SIG-M5 treated with dmso at 0.1 percent for 504 hours (cell line): ENCODE measurements around the gene TRMT11.

Experiments used
- DNase-seq: peaks from one replicate; lab custom pipeline; 2025; ENCODE audit not compliant: unreplicated experiment; lab: John Stamatoyannopoulos, UW

TRMT11 gene

DNA sequence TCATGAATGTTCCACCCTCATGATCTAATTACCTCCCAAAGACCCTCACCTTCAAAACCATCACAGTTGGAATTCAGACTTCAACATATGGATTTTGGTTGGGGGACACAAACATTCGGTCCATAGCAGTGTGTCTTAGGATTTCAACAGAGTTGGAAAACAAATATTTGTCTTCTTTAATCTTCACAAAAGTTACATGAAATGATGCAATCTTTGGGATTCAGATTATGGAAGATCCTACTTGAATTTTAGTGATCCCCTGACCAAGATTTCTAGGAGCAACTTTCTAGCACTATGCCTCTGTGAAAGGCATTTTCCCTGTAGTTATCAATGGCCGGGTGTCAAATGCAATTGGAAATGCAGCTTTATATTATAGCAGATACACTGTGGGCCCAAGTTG lies 86.5 kb downstream of the TRMT11 start:
- DNase-seq: no peak

DNA sequence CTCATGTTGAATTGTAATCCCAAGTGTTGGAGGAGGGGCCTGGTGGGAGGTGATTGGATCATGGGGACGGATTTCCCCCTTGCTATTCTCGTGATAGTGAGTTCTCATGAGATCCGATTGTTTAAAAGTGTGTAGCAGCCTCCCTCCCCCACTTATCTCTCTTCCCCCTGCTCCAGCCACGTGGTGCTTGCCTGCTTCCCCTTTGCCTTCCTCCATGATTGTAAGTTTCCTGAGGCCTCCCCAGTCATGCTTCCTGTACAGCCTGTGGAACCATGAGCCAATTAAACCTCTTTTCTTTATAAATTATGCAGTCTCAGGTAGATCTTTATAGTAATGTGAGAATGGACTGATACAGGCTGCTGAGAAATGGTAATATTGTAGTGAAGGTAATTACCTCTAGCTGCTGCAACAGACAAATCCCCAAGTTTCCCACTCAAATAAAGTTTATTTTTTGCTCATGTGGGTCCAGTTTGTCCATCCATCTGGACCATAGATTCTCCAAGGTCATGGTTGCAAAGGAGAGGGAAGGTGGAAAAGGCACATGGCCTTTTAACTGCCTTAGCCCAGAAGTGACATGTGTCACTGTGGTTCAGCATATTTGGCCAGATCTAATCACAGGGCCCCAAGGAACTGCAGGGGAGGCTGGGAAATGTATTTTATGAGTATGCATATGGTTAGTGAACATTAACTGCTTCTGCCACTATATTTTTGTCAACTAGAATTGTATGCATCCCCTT lies 89.2 kb downstream of the TRMT11 start:
- DNase-seq: no peak

DNA sequence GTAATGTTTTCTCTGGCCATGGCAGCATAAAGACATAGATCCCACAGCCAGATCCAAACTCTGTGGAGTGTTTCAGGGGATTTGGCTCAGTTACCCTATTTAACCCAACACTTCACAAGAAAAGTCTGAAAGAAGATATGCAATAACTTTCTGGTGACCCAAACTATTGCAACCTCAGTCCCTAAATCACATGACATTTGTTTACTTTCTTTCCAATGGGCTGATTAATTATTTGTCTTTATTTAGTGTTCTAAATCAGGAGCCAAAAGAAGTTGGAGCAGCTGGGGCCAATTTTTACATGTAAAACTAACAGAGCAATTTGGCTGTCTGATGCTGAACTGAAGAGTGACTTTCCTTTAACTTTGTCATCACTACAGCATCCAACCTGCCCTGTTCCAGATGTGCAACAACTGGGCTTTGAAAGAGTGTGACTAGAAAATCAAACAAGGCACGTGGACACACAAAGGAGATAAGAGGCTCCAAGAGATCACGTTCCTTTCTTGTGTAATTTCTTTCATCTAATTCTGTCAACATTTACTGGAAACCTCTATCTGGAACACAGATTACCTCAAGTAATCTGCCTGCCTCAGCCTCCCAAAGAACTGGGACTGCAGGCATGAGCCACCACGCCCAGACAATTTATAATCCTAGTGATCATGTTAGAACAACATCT lies 90.8 kb downstream of the TRMT11 start:
- DNase-seq: no peak

DNA sequence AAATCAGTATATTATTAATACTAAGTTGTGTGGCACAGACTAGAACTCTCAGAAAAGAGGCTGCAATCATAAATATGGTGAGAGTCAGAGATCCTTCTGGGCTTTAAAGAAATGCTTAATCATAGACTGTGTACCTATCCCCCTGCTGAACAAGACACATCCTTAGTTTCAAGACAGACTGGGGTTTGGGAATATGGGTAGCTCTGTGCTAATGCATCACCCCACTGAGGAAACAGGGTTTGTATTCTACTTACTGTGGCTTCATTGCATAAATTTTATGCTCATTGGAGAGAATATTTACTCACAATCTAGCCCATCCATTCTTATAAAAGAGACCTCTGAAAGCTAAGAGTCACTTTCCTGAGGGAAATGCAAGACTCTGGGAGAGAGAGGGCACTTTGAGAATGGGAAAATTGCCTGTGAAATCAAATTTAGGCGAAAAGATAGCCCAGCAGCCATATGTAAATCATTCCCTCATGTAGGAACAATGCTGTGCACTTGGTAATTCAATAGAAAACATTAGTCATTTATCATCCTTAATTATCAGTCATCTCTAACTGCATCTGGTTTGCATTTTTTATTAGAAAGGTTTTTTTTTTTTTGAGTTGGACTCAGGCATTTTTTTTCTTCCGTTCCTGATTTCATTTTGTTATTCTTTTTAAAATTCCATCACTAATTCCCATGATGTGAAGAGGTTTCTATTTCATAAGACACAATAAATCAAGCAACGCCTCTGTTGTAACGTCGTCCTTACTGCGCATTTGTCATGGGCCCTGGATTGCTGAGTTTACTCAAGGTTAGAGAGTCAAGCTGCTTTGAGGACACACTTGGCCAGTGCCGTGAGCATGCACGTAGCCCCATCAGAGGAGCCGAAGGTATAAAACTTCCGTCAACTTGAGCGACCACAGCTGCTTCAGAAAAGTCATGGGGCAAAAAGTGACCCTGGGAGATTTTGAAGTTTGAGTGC lies 91.8 kb downstream of the TRMT11 start:
- DNase-seq: no peak

DNA sequence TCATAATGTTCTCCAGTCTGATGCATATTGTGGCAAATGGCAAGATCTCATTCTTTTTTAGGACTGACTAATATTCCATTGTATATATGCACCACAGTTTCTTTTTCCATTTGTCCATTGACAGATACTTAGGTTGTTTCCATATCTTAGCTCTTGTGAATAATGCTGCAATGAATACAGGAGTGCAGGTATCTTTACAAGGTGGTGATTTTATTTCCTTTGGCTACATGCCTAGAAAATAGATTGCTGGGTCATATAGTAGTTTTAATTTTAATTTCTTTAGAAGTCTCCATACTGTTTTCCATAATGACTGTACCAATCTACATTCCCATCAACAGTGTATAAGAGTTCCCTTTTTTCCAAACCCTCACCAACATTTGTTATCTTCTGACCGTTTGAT lies 97.5 kb downstream of the TRMT11 start:
- DNase-seq: no peak

DNA sequence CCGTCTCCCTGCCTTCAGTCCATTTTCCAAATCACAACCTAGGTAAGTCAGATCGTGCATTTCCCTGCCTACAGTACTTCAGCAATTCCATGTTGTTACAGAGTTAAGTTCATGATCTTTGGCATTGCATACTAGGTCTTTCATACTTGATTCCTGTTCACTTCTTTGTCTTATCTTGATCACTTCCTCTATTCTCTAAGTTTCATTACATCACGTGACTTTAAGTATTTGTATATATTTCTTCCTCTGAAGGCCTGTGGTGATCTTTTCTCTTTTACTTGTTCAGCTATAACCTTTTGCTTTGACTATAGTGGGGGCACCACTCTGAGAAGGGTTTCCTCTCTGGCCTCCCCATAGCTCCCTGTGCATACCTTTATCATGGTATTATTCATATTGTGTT lies 100.2 kb downstream of the TRMT11 start:
- DNase-seq: peak; percentile 40
